ENCODE data around the gene STC2. TPM values are rescaled to one million over a fixed set of nuclear protein-coding genes. Genes with fewer than 3 reads are reported as not detected.

STC2 gene
- total RNA-seq, 1 donor: 558 TPM

DNA sequence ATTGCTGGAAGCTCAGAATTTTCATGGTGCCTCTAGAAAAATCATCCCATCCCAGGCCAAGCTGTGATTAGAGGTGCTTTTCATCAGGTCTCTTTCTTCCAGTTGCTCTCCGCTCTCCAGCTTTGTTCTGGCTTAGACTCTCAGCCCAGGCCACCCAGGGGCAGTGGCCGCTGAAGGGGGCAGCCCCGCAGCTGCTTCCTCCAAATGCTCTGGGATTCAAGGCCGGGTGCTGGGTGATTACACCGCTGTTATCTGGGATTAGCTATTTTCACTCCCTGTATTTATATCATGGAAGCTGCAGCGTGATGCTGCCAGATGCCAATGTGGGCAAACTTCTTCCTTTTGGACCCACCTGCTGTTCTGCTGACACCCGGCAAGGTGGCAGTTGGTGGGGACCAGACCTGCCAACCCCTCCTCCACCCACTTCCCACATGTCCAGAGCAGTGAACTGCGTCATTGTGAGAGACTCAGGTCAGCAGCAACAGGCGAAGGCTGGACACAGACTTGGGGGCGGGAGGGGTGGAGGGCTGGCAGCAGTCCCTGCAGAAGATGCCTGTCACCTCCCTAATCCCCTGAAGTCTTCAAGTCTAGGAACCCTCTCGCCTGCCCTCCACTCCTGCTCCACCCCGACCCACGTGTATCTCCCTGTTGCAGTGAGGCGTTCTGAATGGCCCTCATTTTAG lies 59.3 kb downstream of the STC2 start:
- H3K79me2 ChIP-seq (ENCODE audit: insufficient read depth, low read length): no peaks in the 10 kb centered on the region
- no peaks in the 10 kb centered on the region for H3K4me1 ChIP-seq (ENCODE audit: insufficient read depth, low read length)
- no peak overlapping the region for H2AFZ ChIP-seq (ENCODE audit: low read length)
- H3K27me3 ChIP-seq (ENCODE audit: insufficient read depth, low read length): peaks cover 34% of the 10 kb centered on the region
- TF ChIP-seq, protein P1, sequence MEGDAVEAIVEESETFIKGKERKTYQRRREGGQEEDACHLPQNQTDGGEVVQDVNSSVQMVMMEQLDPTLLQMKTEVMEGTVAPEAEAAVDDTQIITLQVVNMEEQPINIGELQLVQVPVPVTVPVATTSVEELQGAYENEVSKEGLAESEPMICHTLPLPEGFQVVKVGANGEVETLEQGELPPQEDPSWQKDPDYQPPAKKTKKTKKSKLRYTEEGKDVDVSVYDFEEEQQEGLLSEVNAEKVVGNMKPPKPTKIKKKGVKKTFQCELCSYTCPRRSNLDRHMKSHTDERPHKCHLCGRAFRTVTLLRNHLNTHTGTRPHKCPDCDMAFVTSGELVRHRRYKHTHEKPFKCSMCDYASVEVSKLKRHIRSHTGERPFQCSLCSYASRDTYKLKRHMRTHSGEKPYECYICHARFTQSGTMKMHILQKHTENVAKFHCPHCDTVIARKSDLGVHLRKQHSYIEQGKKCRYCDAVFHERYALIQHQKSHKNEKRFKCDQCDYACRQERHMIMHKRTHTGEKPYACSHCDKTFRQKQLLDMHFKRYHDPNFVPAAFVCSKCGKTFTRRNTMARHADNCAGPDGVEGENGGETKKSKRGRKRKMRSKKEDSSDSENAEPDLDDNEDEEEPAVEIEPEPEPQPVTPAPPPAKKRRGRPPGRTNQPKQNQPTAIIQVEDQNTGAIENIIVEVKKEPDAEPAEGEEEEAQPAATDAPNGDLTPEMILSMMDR (IDR thresholded peaks at IDR 0.05; ENCODE audit: extremely low read depth, low read depth, low read length): no peak
- DNase-seq (ENCODE audit: insufficient read length, low spot score, missing footprints): no peak
- H3K36me3 ChIP-seq (ENCODE audit: insufficient read depth, low read length): no peaks in the 10 kb centered on the region
- H3K4me3 ChIP-seq (ENCODE audit: insufficient read depth, low read length): no peak overlapping the region
- no peak overlapping the region for H3K27ac ChIP-seq (ENCODE audit: low read depth, low read length)
- H4K20me1 ChIP-seq (ENCODE audit: insufficient read depth, low read length): no peaks in the 10 kb centered on the region
- no peaks in the 10 kb centered on the region for H3K9me3 ChIP-seq (ENCODE audit: low read depth, low read length)
- H3K4me2 ChIP-seq (ENCODE audit: insufficient read depth, low read length): no peak overlapping the region

DNA sequence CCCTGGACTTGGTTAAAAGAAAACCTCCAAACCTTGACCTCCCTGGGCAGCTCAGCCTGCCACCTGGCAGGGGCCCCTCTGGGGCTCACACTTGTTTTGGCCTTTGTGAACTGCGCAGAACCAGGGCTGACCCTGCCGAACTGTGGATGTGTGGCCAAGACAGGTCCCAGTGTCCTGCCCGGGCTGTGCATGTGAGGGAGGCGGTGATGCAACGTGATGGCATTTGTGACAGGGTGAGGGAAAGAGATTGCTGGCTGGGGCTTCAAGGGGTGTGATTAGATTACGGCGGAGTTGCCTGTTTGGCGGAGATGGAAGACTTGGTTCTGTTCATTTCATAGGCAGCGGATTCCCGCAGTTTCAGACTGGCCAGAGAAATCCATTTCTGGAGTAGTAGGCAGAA lies 62.8 kb downstream of the STC2 start:
- peaks cover 43% of the 10 kb centered on the region for H3K27me3 ChIP-seq (ENCODE audit: insufficient read depth, low read length)
- no peak overlapping the region for H3K4me3 ChIP-seq (ENCODE audit: insufficient read depth, low read length)
- no peaks in the 10 kb centered on the region for H3K79me2 ChIP-seq (ENCODE audit: insufficient read depth, low read length)

More for the DNA sequence above, 62.8 kb downstream of the STC2 start:
- no peak overlapping the region for H2AFZ ChIP-seq (ENCODE audit: low read length)
- no peak overlapping the region for H3K4me2 ChIP-seq (ENCODE audit: insufficient read depth, low read length)
- no peaks in the 10 kb centered on the region for H4K20me1 ChIP-seq (ENCODE audit: insufficient read depth, low read length)
- DNase-seq (ENCODE audit: insufficient read length, low spot score, missing footprints): no peak
- TF ChIP-seq, protein P1 (IDR thresholded peaks at IDR 0.05; ENCODE audit: extremely low read depth, low read depth, low read length): no peak
- H3K4me1 ChIP-seq (ENCODE audit: insufficient read depth, low read length): no peaks in the 10 kb centered on the region
- no peaks in the 10 kb centered on the region for H3K9me3 ChIP-seq (ENCODE audit: low read depth, low read length)
- no peaks in the 10 kb centered on the region for H3K36me3 ChIP-seq (ENCODE audit: insufficient read depth, low read length)
- H3K27ac ChIP-seq (ENCODE audit: low read depth, low read length): no peak overlapping the region

Small RNA genes within 50 kb of the gene (small RNA-seq; reads per million reads assigned to genes)
- gene MIR8056: not detected
- gene RNA5SP200: not detected
- not detected for gene RNU6-500P

Other genes with a start within 250 kb of the STC2 start
- 14.4 and 14.5 TPM in 2 replicates for gene BNIP1, start 183.9 kb downstream of the STC2 start, total RNA-seq
- under 0.01 TPM in 1 of 2 replicates, not detected in the other for gene NKX2-5, start 93.2 kb downstream of the STC2 start, total RNA-seq

All from osteoblast (primary cell).